Measurements from ENCODE around the gene MAS1. TPM values are rescaled to one million over a fixed set of nuclear protein-coding genes. Genes with fewer than 3 reads are reported as not detected.

The MAS1 gene
- total RNA-seq, 1 experiment from 2014 or later = not detected

- no peak for DNase-seq (ENCODE audit: low read depth)
Measured at GRCh38 chr6:159880412-159880975, 10.3 kb upstream of the MAS1 start.

GRCh38 chr6:159884720-159885119 is 6.1 kb upstream of the MAS1 start:
- DNase-seq (ENCODE audit: low read depth) = no peak

DNA sequence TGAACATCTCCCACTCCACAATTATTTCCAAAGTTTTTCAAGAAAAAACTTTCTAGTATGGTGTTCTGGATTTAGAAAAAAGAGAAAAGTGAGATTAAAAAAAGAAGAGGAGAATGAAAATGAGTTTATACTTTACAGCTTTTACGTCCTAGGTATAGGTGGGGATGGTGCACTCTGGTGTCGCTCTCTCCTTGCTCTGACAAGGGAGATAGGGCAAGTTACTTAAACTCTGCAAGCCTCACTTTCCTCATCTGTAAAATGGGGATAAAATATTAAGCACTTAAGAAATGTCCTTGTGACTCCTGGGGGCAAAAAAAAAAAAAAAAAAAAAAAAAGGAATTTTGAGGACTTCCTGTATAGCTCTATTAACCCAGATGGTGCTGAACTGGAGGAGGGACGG is 4.5 kb upstream of the MAS1 start:
- DNase-seq (ENCODE audit: low read depth) = no peak

- no peak for DNase-seq (ENCODE audit: low read depth)
Measured at GRCh38 chr6:159887146-159887545, 3.6 kb upstream of the MAS1 start.

GRCh38 chr6:159887761-159888160 is 3.0 kb upstream of the MAS1 start:
- no peak for DNase-seq (ENCODE audit: low read depth)

DNA sequence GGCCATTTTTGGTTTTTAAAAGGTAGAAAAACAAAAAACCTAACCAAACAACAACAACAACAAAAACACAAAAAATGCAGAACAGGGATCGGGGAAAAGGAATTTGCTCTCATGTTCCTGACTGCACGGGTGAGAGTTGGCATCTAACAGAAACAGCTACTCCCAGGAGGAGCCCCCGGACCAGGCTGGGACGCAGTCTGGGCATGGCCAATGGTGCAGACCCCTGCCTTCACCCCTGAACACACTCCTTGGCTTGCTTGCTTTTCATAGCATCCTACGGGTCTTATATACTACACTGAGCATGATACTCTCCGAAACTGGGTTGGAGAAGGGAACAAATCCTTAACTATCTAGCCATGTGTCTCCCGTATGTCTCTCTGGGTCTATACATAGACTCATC is 587 bp upstream of the MAS1 start:
- DNase-seq (ENCODE audit: low read depth) = no peak

- no peak for DNase-seq (ENCODE audit: low read depth)
Measured at GRCh38 chr6:159892053-159892452, 1.3 kb downstream of the MAS1 start.

DNA sequence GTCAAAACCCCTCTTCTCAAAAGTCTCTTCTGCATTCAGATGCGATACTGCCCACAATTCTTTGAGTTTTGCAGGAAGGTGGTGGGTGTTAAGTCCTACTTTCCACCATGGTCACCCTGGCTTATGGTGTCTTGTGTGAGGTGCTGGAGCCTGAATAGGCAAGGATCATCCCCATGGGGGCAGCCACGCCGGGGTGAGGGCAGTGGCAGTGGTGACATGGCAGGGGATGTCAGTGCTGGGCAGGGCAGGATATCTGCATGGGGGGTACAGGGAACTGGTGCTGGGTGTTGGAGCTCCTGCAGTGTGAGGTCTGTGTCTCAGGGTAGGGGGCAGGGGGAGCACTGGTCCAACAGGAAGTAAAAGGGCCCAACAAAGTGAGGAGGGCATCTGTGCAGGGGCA is 2.3 kb downstream of the MAS1 start:
- DNase-seq (ENCODE audit: low read depth) = no peak

GRCh38 chr6:159894991-159895390 is 4.2 kb downstream of the MAS1 start:
- no peak for DNase-seq (ENCODE audit: low read depth)

GRCh38 chr6:159897603-159898002 is 6.8 kb downstream of the MAS1 start:
- no peak for DNase-seq (ENCODE audit: low read depth)

DNA sequence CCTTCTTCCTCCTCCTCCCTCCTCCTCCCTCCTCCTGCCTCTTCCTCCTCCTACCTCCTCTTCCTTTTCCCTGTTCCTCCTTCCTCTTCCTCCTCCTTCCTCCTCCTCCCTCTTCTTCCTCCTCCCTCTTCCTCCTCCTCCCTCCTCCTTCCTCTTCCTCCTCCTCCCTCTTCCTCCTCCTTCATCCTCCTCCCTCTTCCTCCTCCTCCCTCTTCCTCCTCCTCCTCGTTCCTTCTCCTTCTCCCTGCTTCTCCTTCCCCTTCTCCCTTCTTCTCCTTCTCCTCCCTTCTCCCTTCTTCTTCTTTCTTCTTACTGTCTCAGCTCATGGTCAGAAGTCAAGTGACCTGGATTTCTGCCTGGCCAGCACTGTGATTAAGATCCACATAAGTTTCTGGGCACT is 7.7 kb downstream of the MAS1 start:
- no peak for DNase-seq (ENCODE audit: low read depth)

GRCh38 chr6:159899994-159900745 is 9.4 kb downstream of the MAS1 start:
- peak; percentile 82 for DNase-seq (ENCODE audit: low read depth)

GRCh38 chr6:159902620-159903019 is 11.8 kb downstream of the MAS1 start:
- no peak for DNase-seq (ENCODE audit: low read depth)

- DNase-seq (ENCODE audit: low read depth) = no peak
Measured at GRCh38 chr6:159904497-159904911, 13.7 kb downstream of the MAS1 start.

- no peak for DNase-seq (ENCODE audit: low read depth)
Measured at GRCh38 chr6:159906400-159906799, 15.6 kb downstream of the MAS1 start.

- DNase-seq (ENCODE audit: low read depth) = no peak
Measured at GRCh38 chr6:159908535-159908934, 17.7 kb downstream of the MAS1 start.

DNA sequence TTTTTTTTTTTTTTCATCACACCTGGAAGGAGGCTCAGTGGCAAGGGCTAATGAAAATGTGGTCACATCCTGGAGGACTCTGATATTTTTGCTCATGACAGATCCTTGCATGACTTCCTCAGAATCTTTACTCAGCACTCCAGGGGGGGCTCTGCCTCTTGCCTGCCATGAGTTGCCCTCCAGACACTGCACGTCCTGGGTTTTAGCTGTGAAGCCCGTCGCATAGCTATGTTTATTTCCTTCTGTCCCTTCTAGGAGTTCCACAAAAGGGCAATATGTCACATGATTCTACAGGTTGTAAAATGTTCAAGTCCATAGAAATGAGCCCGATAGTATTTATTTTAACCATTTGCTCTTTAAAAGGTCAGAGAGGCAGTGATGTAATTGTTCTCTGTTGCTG is 18.2 kb downstream of the MAS1 start:
- no peak for DNase-seq (ENCODE audit: low read depth)

GRCh38 chr6:159910342-159910741 is 19.6 kb downstream of the MAS1 start:
- no peak for DNase-seq (ENCODE audit: low read depth)

- DNase-seq (ENCODE audit: low read depth) = no peak
Measured at GRCh38 chr6:159913375-159913774, 22.6 kb downstream of the MAS1 start.

GRCh38 chr6:159913862-159914564 is 23.2 kb downstream of the MAS1 start:
- no peak for DNase-seq (ENCODE audit: low read depth)

DNA sequence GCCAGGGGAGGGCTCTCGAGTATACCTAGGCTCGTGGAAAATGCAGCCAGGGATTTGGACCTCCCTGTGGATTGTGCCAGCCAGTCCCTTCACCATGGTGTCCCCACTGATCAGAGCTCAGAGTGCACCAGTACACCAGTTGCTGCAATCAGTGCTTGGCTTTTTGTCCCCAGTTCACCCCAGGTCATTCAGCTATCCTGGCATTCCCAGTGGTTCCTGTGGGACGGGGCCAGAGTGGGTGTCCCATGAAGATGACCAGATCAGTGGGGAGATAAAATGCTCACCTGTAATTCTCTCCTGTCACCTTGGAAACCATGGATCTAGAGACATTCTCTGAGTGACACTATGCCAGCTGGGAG is 23.8 kb downstream of the MAS1 start:
- DNase-seq (ENCODE audit: low read depth) = no peak

- no peak for DNase-seq (ENCODE audit: low read depth)
Measured at GRCh38 chr6:159915397-159915796, 24.6 kb downstream of the MAS1 start.

GRCh38 chr6:159916237-159916636 is 25.4 kb downstream of the MAS1 start:
- DNase-seq (ENCODE audit: low read depth) = no peak

Data from Daoy (cell line).